Gastrocnemius medialis (tissue), 4 donors: Measurements from ENCODE around the gene CAVIN2. TPM values are rescaled to one million over a fixed set of nuclear protein-coding genes. Genes with fewer than 3 reads are reported as not detected.

Experiments used
- ATAC-seq, 2 donors: fragments of 150-250 bp; one replicate each; pipeline ENCODE4 v1.9.1; 2016
- DNase-seq, 2 donors: peaks; one replicate each; pipeline ENCODE4 v3.0.0-alpha.2; 2019
- H3K27ac ChIP-seq, 4 donors: fragments of 200-600 bp; sonication (generic); 1 replicate in 1 of 4; 2 replicates in 3 of 4; pipeline ENCODE4 v1.5.1; 2016 to 2018; ENCODE audit warnings: mild to moderate bottlenecking in 2 of 4, moderate library complexity in 1 of 4
- H3K27me3 ChIP-seq, 3 donors: fragments of 200-600 bp; sonication (generic) in 2 of 3; 1 replicate in 1 of 3; 2 replicates in 2 of 3; pipeline versions ENCODE4 v1.5.1 to v1.6.0; 2016 to 2019; ENCODE audit warnings: mild to moderate bottlenecking in 1 of 3, moderate library complexity in 1 of 3
- H3K36me3 ChIP-seq, 2 donors: fragments of 200-600 bp; sonication (generic) in 1 of 2; one replicate each; pipeline ENCODE4 v1.5.1; 2017 to 2018
- H3K4me1 ChIP-seq, 2 donors: fragments of 200-600 bp; sonication (generic) in 1 of 2; one replicate each; pipeline ENCODE4 v1.5.1; 2016 to 2017; ENCODE audit warnings: mild to moderate bottlenecking in 2 of 2
- H3K4me3 ChIP-seq, 4 donors: fragments of 200-600 bp; sonication (generic) in 3 of 4; 1 replicate in 1 of 4; 2 replicates in 3 of 4; pipeline ENCODE4 v1.5.1; 2016 to 2019; ENCODE audit warnings: mild to moderate bottlenecking in 2 of 4
- H3K9me3 ChIP-seq, 3 donors: fragments of 200-600 bp; sonication (generic) in 2 of 3; 1 replicate in 1 of 3; 2 replicates in 2 of 3; pipeline ENCODE4 v1.5.1; 2016 to 2019
- CTCF ChIP-seq, 5 experiments: fragments of 450-650 bp in 3 of 5; fragments of 200-600 bp in 2 of 5; sonication (generic) in 2 of 5; IDR thresholded peaks in 4 of 5; conservative IDR thresholded peaks in 1 of 5; 1 replicate in 4 of 5; 2 replicates in 1 of 5; pipeline ENCODE4 v1.5.1; 2016 to 2019; ENCODE audit warnings: antibody characterized with exemption in 5 of 5, mild to moderate bottlenecking in 3 of 5, moderate library complexity in 3 of 5
- POLR2A ChIP-seq, 2 donors: fragments of 450-650 bp; IDR thresholded peaks; one replicate each; pipeline ENCODE4 v1.6.1; 2017; ENCODE audit warnings: antibody characterized with exemption in 2 of 2, mild to moderate bottlenecking in 2 of 2, moderate library complexity in 2 of 2
- in situ Hi-C, 4 donors: fragments of 200-750 bp; cut with MboI; loops; one replicate each; pipeline versions ENCODE4 v1.15.0 to v1.8.0; 2017; ENCODE audit warnings: low sequenced_read_pairs in 4 of 4
- intact Hi-C: fragments of 100-400 bp; cut with DNase I; formaldehyde crosslinking; loops from one replicate; pipeline ENCODE4 v1.15.1; 2023; ENCODE audit warnings: low total_unique reads
- total RNA-seq, 4 donors: library from RNA; depleted of rRNA; stranded (reverse); fragments of >200 nt; gene quantifications; one replicate each; pipeline versions ENCODE4 v1.1.0 to v1.2.3, GENCODE V29; 2016

Gene CAVIN2
- total RNA-seq, 4 donors from 2014 or later = 15.1 to 35.4 (median 31.1) TPM

- intact Hi-C loops (no loop called here), in situ Hi-C loops (no loop called here)
- ATAC-seq = no peak
- H3K4me3 ChIP-seq = no peak overlapping the region
- H3K27ac ChIP-seq = peak overlapping the region in 2 of 4 donors; percentile 20 to 49
- TF ChIP-seq POLR2A (IDR thresholded peaks at IDR 0.05) (no peak), CTCF (IDR thresholded peaks at IDR 0.05 in 4 of 5, conservative IDR thresholded peaks at IDR 0.05 in 1 of 5) (no peak)
- peaks cover 0 to 24% of the 10 kb centered on the region in 2 donors for H3K4me1 ChIP-seq
- no peaks in the 10 kb centered on the region for H3K36me3 ChIP-seq
- no peak for DNase-seq
- H3K27me3 ChIP-seq = no peaks in the 10 kb centered on the region
- peaks cover 0 to 3% (median 0%) of the 10 kb centered on the region in 3 donors for H3K9me3 ChIP-seq
Observed at GRCh38 chr2:191862156-191862775, 15.4 kb upstream of the CAVIN2 start.

GRCh38 chr2:191860760-191861466 is 14.0 kb upstream of the CAVIN2 start:
- in situ Hi-C loops (no loop called here), intact Hi-C loops (no loop called here)
- Histone ChIP-seq H3K27me3 (no peaks in the 10 kb centered on the region), H3K4me3 (no peak overlapping the region), H3K9me3 (peaks cover 0 to 3% (median 0%) of the 10 kb centered on the region in 3 donors), H3K36me3 (no peaks in the 10 kb centered on the region), H3K4me1 (peaks cover 0 to 10% of the 10 kb centered on the region in 2 donors), H3K27ac (peak overlapping the region in 2 of 4 donors; percentile 20 to 41)
- ATAC-seq (no peak), DNase-seq (no peak)
- no peak for TF ChIP-seq CTCF (IDR thresholded peaks at IDR 0.05 in 4 of 5, conservative IDR thresholded peaks at IDR 0.05 in 1 of 5)
- TF ChIP-seq POLR2A (IDR thresholded peaks at IDR 0.05) = no peak

- no peak overlapping the region for H3K27ac ChIP-seq
- in situ Hi-C loops = no loop called here
- intact Hi-C loops = no loop called here
- H3K27me3 ChIP-seq = no peaks in the 10 kb centered on the region
- no peaks in the 10 kb centered on the region for H3K36me3 ChIP-seq
- no peak for ATAC-seq
- H3K4me1 ChIP-seq = peaks cover 5 to 10% of the 10 kb centered on the region in 2 donors
- no peak for TF ChIP-seq CTCF (IDR thresholded peaks at IDR 0.05 in 4 of 5, conservative IDR thresholded peaks at IDR 0.05 in 1 of 5)
- no peak overlapping the region for H3K4me3 ChIP-seq
- no peak for DNase-seq
- H3K9me3 ChIP-seq = peaks cover 0 to 3% (median 0%) of the 10 kb centered on the region in 3 donors
Observed at GRCh38 chr2:191859681-191860080, 12.8 kb upstream of the CAVIN2 start.

- TF ChIP-seq POLR2A (IDR thresholded peaks at IDR 0.05) (no peak), CTCF (IDR thresholded peaks at IDR 0.05 in 4 of 5, conservative IDR thresholded peaks at IDR 0.05 in 1 of 5) (no peak)
- no peaks in the 10 kb centered on the region for H3K36me3 ChIP-seq
- H3K4me1 ChIP-seq = peaks cover 9 to 19% of the 10 kb centered on the region in 2 donors
- peaks cover 0 to 3% (median 0%) of the 10 kb centered on the region in 3 donors for H3K9me3 ChIP-seq
- H3K4me3 ChIP-seq = no peak overlapping the region
- in situ Hi-C loops = no loop called here
- DNase-seq (no peak), ATAC-seq (no peak)
- H3K27me3 ChIP-seq = no peaks in the 10 kb centered on the region
- intact Hi-C loops = no loop called here
- H3K27ac ChIP-seq = no peak overlapping the region
Observed at GRCh38 chr2:191857886-191858285, 11.0 kb upstream of the CAVIN2 start.
